GM12865 (cell line): ENCODE results near the gene TSHZ2.

Experiments
- DNase-seq: peaks from one replicate; pipeline ENCODE4 v3.0.0; 2010; ENCODE audit warnings: low read depth
- H3K4me3 ChIP-seq: 2 replicates; pipeline ENCODE4 v1.5.1; 2011; ENCODE audit warnings: mild to moderate bottlenecking, low read depth, low read length, control low read depth
- CTCF ChIP-seq: IDR thresholded peaks from 2 replicates; pipeline ENCODE4 v1.5.1; 2011; ENCODE audit warnings: low read length, control low read depth, low read depth, inconsistent platforms; ENCODE audit not compliant: insufficient read depth; ENCODE audit errors: missing control alignments

Gene TSHZ2

GRCh38 chr20:53402233-53403005 is 430.3 kb downstream of the TSHZ2 start:
- H3K4me3 ChIP-seq = no peak overlapping the region
- no peak for TF ChIP-seq CTCF
- no peak for DNase-seq

- no peak for DNase-seq
- no peak overlapping the region for H3K4me3 ChIP-seq
- no peak for TF ChIP-seq CTCF
Measured at GRCh38 chr20:53403029-53403428, 430.9 kb downstream of the TSHZ2 start.

- TF ChIP-seq CTCF = no peak
- no peak overlapping the region for H3K4me3 ChIP-seq
- no peak for DNase-seq
Measured at GRCh38 chr20:53405139-53405538, 433.0 kb downstream of the TSHZ2 start.

GRCh38 chr20:53406580-53406979 is 434.4 kb downstream of the TSHZ2 start:
- no peak for DNase-seq
- no peak overlapping the region for H3K4me3 ChIP-seq
- TF ChIP-seq CTCF = no peak

GRCh38 chr20:53408691-53409446 is 436.7 kb downstream of the TSHZ2 start:
- H3K4me3 ChIP-seq = no peak overlapping the region
- no peak for TF ChIP-seq CTCF
- DNase-seq = no peak

- no peak for DNase-seq
- no peak for TF ChIP-seq CTCF
- H3K4me3 ChIP-seq = no peak overlapping the region
Measured at GRCh38 chr20:53409447-53409717, 437.2 kb downstream of the TSHZ2 start.

- no peak for DNase-seq
- TF ChIP-seq CTCF = no peak
- H3K4me3 ChIP-seq = no peak overlapping the region
Measured at GRCh38 chr20:53411129-53411528, 439.0 kb downstream of the TSHZ2 start.
